A549 treated with DMSO at 1 μM for 4 hours (cell line): Measurements from ENCODE around the gene ALS2. TPM values are rescaled to one million over a fixed set of nuclear protein-coding genes. Genes with fewer than 3 reads are reported as not detected.

Experiments used
- total RNA-seq: library from RNA; stranded (reverse); fragments of 200-300 nt; extraction: Qiagen RNA extraction; gene quantifications from 5 replicates; pipeline ENCODE4 v1.2.3, GENCODE V29; 2022; ENCODE audit warnings: low read depth

Gene ALS2
- 11.9 to 14.0 TPM (median 12.6 TPM) in 5 replicates for total RNA-seq

GRCh38 chr2:201780674-201781493, at the start of gene ALS2:
Gene ALS2 (minus strand): TSS chr2:201780933. CDS start chr2:201768885, 12,048 bp downstream.

DNA sequence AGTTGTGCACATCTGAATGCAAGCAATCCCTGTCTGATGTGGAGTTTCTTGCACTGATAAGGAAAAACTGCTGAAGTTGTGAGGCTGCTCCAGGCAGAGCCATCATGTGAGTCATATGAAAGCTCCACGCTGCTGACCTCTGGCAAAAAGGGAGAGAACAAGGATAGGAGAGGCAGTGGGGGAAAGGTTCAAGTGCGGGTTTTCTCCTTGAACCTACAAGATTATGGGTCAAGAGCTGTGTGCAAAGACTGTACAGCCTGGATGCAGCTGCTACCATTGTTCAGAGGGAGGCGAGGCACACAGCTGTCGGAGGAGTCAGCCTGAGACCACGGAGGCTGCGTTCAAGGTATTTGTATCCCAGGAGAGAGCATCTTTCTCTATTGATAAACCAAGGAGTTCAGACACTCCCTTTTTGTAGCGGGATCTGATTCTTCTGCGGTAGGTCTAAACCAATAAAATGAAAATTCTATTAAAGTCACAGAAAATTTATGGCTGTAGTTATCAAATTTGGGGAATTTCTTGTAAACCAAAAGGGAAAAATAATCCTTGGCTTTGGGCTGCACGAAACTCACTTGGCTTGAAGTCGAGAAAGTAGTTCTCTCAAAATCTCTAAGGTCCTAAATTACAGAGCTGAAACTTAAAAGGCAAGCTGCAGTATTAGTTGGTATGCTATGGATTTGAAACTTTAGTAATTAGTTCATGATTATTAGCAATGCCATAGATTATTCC, 25.9 kb upstream of the ALS2 start, which contains the start of gene CDK15:
CDK15 (plus strand) TSS at position 96 of the 729 bp plus-strand sequence; CDS start at position 224, 128 bp downstream.

DNA sequence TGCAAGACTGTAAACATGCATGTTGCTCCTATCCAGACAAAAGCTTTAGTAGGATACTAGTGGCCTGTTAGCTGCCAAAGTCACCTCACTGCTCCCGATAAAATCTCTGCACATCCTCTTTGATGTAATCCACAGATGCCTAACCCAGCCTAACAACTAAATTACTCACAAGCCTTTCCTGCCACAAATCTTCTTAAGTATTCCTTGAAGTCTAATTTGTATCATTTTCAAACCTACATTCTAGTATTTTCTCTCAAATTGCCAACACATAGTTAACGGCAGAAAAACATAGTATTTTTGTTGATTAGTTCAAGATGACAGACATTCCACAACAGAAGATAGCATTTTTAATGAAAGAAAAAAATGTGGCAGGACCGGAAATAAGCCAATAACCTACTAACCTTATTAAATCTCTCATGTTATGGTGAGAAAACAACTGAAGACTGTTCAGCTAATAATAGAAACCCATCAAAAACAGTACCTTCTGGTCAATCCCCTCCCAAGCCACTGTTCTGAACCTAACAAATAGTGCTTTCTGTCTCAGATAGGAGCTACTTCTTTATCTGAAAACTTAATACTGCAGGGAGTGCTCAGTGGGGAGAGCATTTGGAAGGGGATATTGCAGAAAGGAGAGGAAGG, 82.0 kb downstream of the ALS2 start, which contains the start of gene MPP4:
MPP4 (minus strand) TSS at position 57 of the 639 bp plus-strand sequence. CDS start 4,690 bp downstream, outside the sequence.

Other genes with a start within 250 kb of the ALS2 start
- gene TMEM237, start 137.4 kb downstream of the ALS2 start, total RNA-seq = 18.4 to 23.4 TPM (median 21.1 TPM) in 5 replicates
- 0.08 TPM in 2 of 5 replicates, not detected in the others for gene MPP4, start 82.3 kb downstream of the ALS2 start, total RNA-seq
- not detected in 5 replicates for gene CDK15, start 25.6 kb upstream of the ALS2 start, total RNA-seq